Measurements from ENCODE around the gene ZNF511.

- no peak for TF ChIP-seq POLR2A (IDR thresholded peaks at IDR 0.05)
- TF ChIP-seq, protein P1, sequence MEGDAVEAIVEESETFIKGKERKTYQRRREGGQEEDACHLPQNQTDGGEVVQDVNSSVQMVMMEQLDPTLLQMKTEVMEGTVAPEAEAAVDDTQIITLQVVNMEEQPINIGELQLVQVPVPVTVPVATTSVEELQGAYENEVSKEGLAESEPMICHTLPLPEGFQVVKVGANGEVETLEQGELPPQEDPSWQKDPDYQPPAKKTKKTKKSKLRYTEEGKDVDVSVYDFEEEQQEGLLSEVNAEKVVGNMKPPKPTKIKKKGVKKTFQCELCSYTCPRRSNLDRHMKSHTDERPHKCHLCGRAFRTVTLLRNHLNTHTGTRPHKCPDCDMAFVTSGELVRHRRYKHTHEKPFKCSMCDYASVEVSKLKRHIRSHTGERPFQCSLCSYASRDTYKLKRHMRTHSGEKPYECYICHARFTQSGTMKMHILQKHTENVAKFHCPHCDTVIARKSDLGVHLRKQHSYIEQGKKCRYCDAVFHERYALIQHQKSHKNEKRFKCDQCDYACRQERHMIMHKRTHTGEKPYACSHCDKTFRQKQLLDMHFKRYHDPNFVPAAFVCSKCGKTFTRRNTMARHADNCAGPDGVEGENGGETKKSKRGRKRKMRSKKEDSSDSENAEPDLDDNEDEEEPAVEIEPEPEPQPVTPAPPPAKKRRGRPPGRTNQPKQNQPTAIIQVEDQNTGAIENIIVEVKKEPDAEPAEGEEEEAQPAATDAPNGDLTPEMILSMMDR (IDR thresholded peaks at IDR 0.05), result no peak
Observed at GRCh38 chr10:133316732-133317131, 8.0 kb downstream of the ZNF511 start.

All from transverse colon (tissue), 3 donors.